PC-3 (cell line): Measurements from ENCODE around the gene LRP1B. TPM values are rescaled to one million over a fixed set of nuclear protein-coding genes. Genes with fewer than 3 reads are reported as not detected.
A peak's percentile ranks its signal among the peaks of the same experiment; 100 is the strongest.
"Not testable (repeated sequence)": the region's sequence is repeated elsewhere in the genome, so short reads cannot be mapped to it uniquely, and the experiment has no call there.

Experiments used
- ATAC-seq: fragments of 200-7000 bp; cut with Tn5 transposase; 2 replicates; pipeline ENCODE4 v1.9.1; 2020; ENCODE audit warnings: mild to moderate bottlenecking, moderate library complexity
- BruUV-seq: library from RNA; stranded (reverse); fragments of 400-500 nt; replicated peaks from 2 replicates; lab custom pipeline; 2021; lab: Mats Ljungman, UMichigan
- CTCF ChIA-PET: fragments of 300-600 bp; sonication (Branson Sonifier 250); formaldehyde crosslinking; loops from one replicate; lab custom pipeline; 2022; ENCODE audit warnings: antibody characterized with exemption; lab: Charles Lee
- POLR2A ChIA-PET: fragments of 300-600 bp; sonication (Branson Sonifier 250); formaldehyde crosslinking; loops from one replicate; lab custom pipeline; 2022; ENCODE audit warnings: antibody characterized with exemption; ENCODE audit not compliant: unreplicated experiment; lab: Charles Lee
- DNase-seq: peaks from one replicate; pipeline ENCODE4 v3.0.0-alpha.2; 2015
- H2AFZ ChIP-seq: fragments of 300-600 bp; sonication (generic); 2 replicates; pipeline ENCODE4 v1.6.0; 2016; ENCODE audit warnings: antibody characterized with exemption, low read length
- H3F3A ChIP-seq: fragments of 300-600 bp; sonication (generic); one replicate; pipeline ENCODE4 v1.6.0; 2017; ENCODE audit warnings: antibody characterized with exemption, low read length, control low read depth, mild to moderate bottlenecking; ENCODE audit not compliant: unreplicated experiment
- H3K27ac ChIP-seq: fragments of 300-600 bp; sonication (generic); 2 replicates; pipeline ENCODE4 v1.5.1; 2016; ENCODE audit warnings: mild to moderate bottlenecking, low read length
- H3K27me3 ChIP-seq: fragments of 300-600 bp; sonication (generic); 2 replicates; pipeline ENCODE4 v1.6.1; 2016; ENCODE audit warnings: low read length, mixed read lengths
- H3K36me3 ChIP-seq: fragments of 300-600 bp; sonication (generic); 2 replicates; pipeline ENCODE4 v1.6.1; 2016; ENCODE audit warnings: low read depth, mixed run types, low read length, mixed read lengths
- H3K4me1 ChIP-seq: fragments of 300-600 bp; sonication (generic); 2 replicates; pipeline ENCODE4 v1.5.1; 2016; ENCODE audit warnings: low read length; ENCODE audit not compliant: insufficient read depth
- H3K4me2 ChIP-seq: fragments of 300-600 bp; sonication (generic); 2 replicates; pipeline ENCODE4 v1.6.0; 2016; ENCODE audit warnings: low read length
- H3K4me3 ChIP-seq: fragments of 300-600 bp; sonication (generic); 2 replicates; pipeline ENCODE4 v1.5.1; 2016; ENCODE audit warnings: mild to moderate bottlenecking, low read length, mixed read lengths
- H3K79me2 ChIP-seq: fragments of 300-600 bp; sonication (generic); 2 replicates; pipeline ENCODE4 v1.6.1; 2017; ENCODE audit warnings: low read length, mixed read lengths
- H3K9ac ChIP-seq: fragments of 300-600 bp; sonication (generic); 2 replicates; pipeline ENCODE4 v1.6.0; 2016; ENCODE audit warnings: mild to moderate bottlenecking, low read length
- H3K9me2 ChIP-seq: fragments of 300-600 bp; sonication (generic); replicated peaks from 2 replicates; pipeline ENCODE4 v1.6.1; 2016; ENCODE audit warnings: mixed run types, low read length, mixed read lengths
- H3K9me3 ChIP-seq: fragments of 300-600 bp; sonication (generic); 2 replicates; pipeline ENCODE4 v1.6.1; 2016; ENCODE audit warnings: low read length, mixed read lengths
- H4K20me1 ChIP-seq: fragments of 300-600 bp; sonication (generic); 2 replicates; pipeline ENCODE4 v1.6.1; 2016; ENCODE audit warnings: low read length, mixed read lengths
- CTCF ChIP-seq: fragments of 300-600 bp; sonication (generic); conservative IDR thresholded peaks from 2 replicates; pipeline ENCODE4 v1.5.1; 2017; ENCODE audit warnings: antibody characterized with exemption, low read depth, mild to moderate bottlenecking, low read length
- EZH2 ChIP-seq: fragments of 300-600 bp; sonication (generic); IDR thresholded peaks from one replicate; pipeline ENCODE4 v1.6.1; 2017; ENCODE audit warnings: antibody characterized with exemption, mild to moderate bottlenecking, low read length; ENCODE audit not compliant: unreplicated experiment
- EZH2phosphoT487 ChIP-seq: fragments of 300-600 bp; sonication (generic); IDR thresholded peaks from 2 replicates; pipeline ENCODE4 v1.6.1; 2018; ENCODE audit warnings: mild to moderate bottlenecking, antibody characterized with exemption, low read length, borderline replicate concordance
- intact Hi-C: fragments of 100-400 bp; cut with micrococcal nuclease; formaldehyde crosslinking; loops from 2 replicates; pipeline ENCODE4 v1.9.0; 2023
- total RNA-seq: library from RNA; depleted of rRNA; stranded (reverse); fragments of >200 nt; gene quantifications from 2 replicates; pipeline ENCODE4 v1.2.3, GENCODE V29; 2014

The LRP1B gene
- total RNA-seq, 1 experiment from 2014 or later, result 0.04 TPM

- intact Hi-C loops, result loop anchor here (1.0 to 5.0 kb wide), 6 partner anchors 146 to 553 kb away; no protein-coding TSS in a partner anchor
- no peaks in the 10 kb centered on the region for H4K20me1 ChIP-seq
- peak overlapping the region; percentile 93 for H3K27ac ChIP-seq
- H3K36me3 ChIP-seq, result no peaks in the 10 kb centered on the region
- H3K4me1 ChIP-seq, result peaks cover 18% of the 10 kb centered on the region
- DNase-seq (peak; percentile 90), ATAC-seq (peak; percentile 88)
- no peaks in the 10 kb centered on the region for H3K27me3 ChIP-seq
- TF ChIP-seq CTCF, result no peak
- no peak for TF ChIP-seq EZH2phosphoT487
- no peak for TF ChIP-seq EZH2
- no peak overlapping the region; the same call in 1 of the 2 replicates for H2AFZ ChIP-seq
- ChIA-PET POLR2A (interaction anchor here (0.6 kb wide), 1 partner anchor 144 kb away, joined by 3 read pairs; no protein-coding TSS in a partner anchor), CTCF (no interaction called here)
- peak overlapping the region; percentile 88 for H3K4me2 ChIP-seq
- no TSS peak for BruUV-seq
- no peaks in the 10 kb centered on the region for H3F3A ChIP-seq
- H3K9ac ChIP-seq, result peak overlapping the region; percentile 44; the same call in 1 of the 2 replicates
- peak overlapping the region; percentile 58; the same call in 1 of the 2 replicates for H3K4me3 ChIP-seq
- H3K79me2 ChIP-seq, result no peaks in the 10 kb centered on the region
- no peaks in the 10 kb centered on the region for H3K9me2 ChIP-seq
- H3K9me3 ChIP-seq, result no peaks in the 10 kb centered on the region
These were observed 1786.0 kb downstream of the LRP1B start for GRCh38 chr2:140344838-140345237.

- peaks cover 18% of the 10 kb centered on the region for H3K4me1 ChIP-seq
- H3K27ac ChIP-seq, result peak overlapping the region; percentile 93
- peak overlapping the region; percentile 88 for H3K4me2 ChIP-seq
- H3K36me3 ChIP-seq, H3K79me2 ChIP-seq, CTCF ChIA-PET, H2AFZ ChIP-seq, H3K9me3 ChIP-seq, H3K27me3 ChIP-seq, H4K20me1 ChIP-seq, BruUV-seq, H3F3A ChIP-seq, H3K9me2 ChIP-seq: not testable (repeated sequence)
- peak overlapping the region; percentile 58 for H3K4me3 ChIP-seq
- peak; percentile 73 for DNase-seq
- intact Hi-C loops, result loop anchor here (1.0 to 5.0 kb wide), 3 partner anchors 145 to 166 kb away; no protein-coding TSS in a partner anchor
- peak overlapping the region; percentile 44; the same call in 1 of the 2 replicates for H3K9ac ChIP-seq
- POLR2A ChIA-PET, result interaction anchor here (0.6 kb wide), 2 partner anchors 143 to 287 kb away, joined by 3 read pairs; no protein-coding TSS in a partner anchor
- peak; percentile 89 for ATAC-seq
These were observed 1786.5 kb downstream of the LRP1B start for GRCh38 chr2:140344266-140344665.

DNA sequence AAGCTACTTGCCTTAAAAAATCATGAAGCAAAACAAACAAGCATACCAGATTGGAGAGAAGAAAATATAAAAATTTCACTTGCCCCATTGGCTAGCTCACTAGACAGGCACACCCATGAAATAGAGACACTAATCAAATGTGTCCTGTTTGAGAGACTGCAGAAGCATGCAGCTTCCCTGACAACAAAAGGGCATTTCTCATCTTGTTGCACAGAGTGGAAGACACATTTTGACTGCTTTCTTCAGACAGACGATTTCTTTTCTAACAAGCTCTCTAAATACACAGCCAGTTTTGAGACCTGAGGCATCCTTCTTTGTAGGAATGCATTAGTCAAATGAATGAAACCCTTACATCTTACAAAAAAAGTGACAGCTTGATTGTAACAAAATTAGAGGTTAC lies 1792.0 kb downstream of the LRP1B start:
- ChIA-PET POLR2A (no interaction called here), CTCF (no interaction called here)
- no peak overlapping the region for H3K27ac ChIP-seq
- no peaks in the 10 kb centered on the region for H3K79me2 ChIP-seq
- DNase-seq (no peak), ATAC-seq (no peak)
- no peak overlapping the region for H3K9ac ChIP-seq
- H3K4me3 ChIP-seq, result no peak overlapping the region
- BruUV-seq, result no TSS peak
- H3F3A ChIP-seq, result no peaks in the 10 kb centered on the region
- H3K9me2 ChIP-seq, result no peaks in the 10 kb centered on the region
- H3K36me3 ChIP-seq, result no peaks in the 10 kb centered on the region
- no peaks in the 10 kb centered on the region for H4K20me1 ChIP-seq
- intact Hi-C loops, result no loop called here
- H3K4me2 ChIP-seq, result no peak overlapping the region
- no peaks in the 10 kb centered on the region for H3K9me3 ChIP-seq
- no peaks in the 10 kb centered on the region for H3K27me3 ChIP-seq
- H2AFZ ChIP-seq, result no peak overlapping the region
- H3K4me1 ChIP-seq, result peaks cover 4% of the 10 kb centered on the region
- TF ChIP-seq EZH2phosphoT487 (no peak), EZH2 (no peak), CTCF (no peak)
